Panc1 (cell line): ENCODE measurements around the gene CNNM1. TPM values are rescaled to one million over a fixed set of nuclear protein-coding genes. Genes with fewer than 3 reads are reported as not detected.

Experiments used
- ATAC-seq: fragments of 200-7000 bp; cut with Tn5 transposase; 2 replicates; pipeline ENCODE4 v1.9.1; 2020; ENCODE audit warnings: mild to moderate bottlenecking, moderate library complexity
- BruUV-seq: library from RNA; stranded (reverse); fragments of 400-500 nt; replicated peaks from 2 replicates; lab custom pipeline; 2021; lab: Mats Ljungman, UMichigan
- CTCF ChIA-PET: fragments of 300-600 bp; sonication (Branson Sonifier 250); formaldehyde crosslinking; loops from one replicate; lab custom pipeline; 2022; ENCODE audit warnings: antibody characterized with exemption; lab: Charles Lee
- POLR2A ChIA-PET: fragments of 300-600 bp; sonication (Branson Sonifier 250); formaldehyde crosslinking; loops from one replicate; lab custom pipeline; 2022; ENCODE audit warnings: antibody characterized with exemption; lab: Charles Lee
- DNase-seq: peaks from one replicate; pipeline ENCODE4 v3.0.0-alpha.2; 2010; ENCODE audit warnings: low read depth, low spot score
- H3K27ac ChIP-seq: 2 replicates; pipeline ENCODE4 v1.5.1; 2011; ENCODE audit warnings: mild to moderate bottlenecking, low read length, inconsistent platforms
- H3K27me3 ChIP-seq: fragments of 200-500 bp; sonication (Bioruptor generic); 2 replicates; pipeline ENCODE4 v1.6.0; 2014; ENCODE audit warnings: low read length, inconsistent platforms; ENCODE audit not compliant: control insufficient read depth, insufficient read depth
- H3K36me3 ChIP-seq: fragments of 200-500 bp; sonication (Bioruptor generic); 2 replicates; pipeline ENCODE4 v1.5.1; 2014; ENCODE audit warnings: inconsistent platforms, mild to moderate bottlenecking, low read length, moderate library complexity; ENCODE audit not compliant: control insufficient read depth, insufficient read depth
- H3K4me1 ChIP-seq: 2 replicates; pipeline ENCODE4 v1.5.1; 2011; ENCODE audit warnings: inconsistent platforms, mild to moderate bottlenecking, low read length, moderate library complexity; ENCODE audit not compliant: control insufficient read depth, insufficient read depth
- H3K4me3 ChIP-seq, 2 experiments: 2 replicates each; pipeline ENCODE4 v1.5.1; 2011 to 2012; ENCODE audit warnings: low read depth in 2 of 2, low read length in 2 of 2, mild to moderate bottlenecking in 2 of 2, inconsistent platforms in 1 of 2, moderate library complexity in 1 of 2
- H3K9me3 ChIP-seq: fragments of 200-500 bp; sonication (Bioruptor generic); 2 replicates; pipeline ENCODE4 v1.5.1; 2014; ENCODE audit warnings: low read depth, mild to moderate bottlenecking, inconsistent platforms, low read length, moderate library complexity; ENCODE audit not compliant: control insufficient read depth, insufficient read depth
- CTCF ChIP-seq: fragments of 450-650 bp; IDR thresholded peaks from 2 replicates; pipeline ENCODE4 v1.5.1; 2017; ENCODE audit warnings: mild to moderate bottlenecking
- POLR2AphosphoS5 ChIP-seq: IDR thresholded peaks from 2 replicates; pipeline ENCODE4 v1.6.1; 2012; ENCODE audit warnings: mild to moderate bottlenecking, low read depth, low read length, moderate library complexity
- REST ChIP-seq, 2 experiments: IDR thresholded peaks; 2 replicates each; pipeline ENCODE4 v1.6.1; 2011 to 2012; ENCODE audit warnings: low read depth in 2 of 2, control low read depth in 1 of 2, low read length in 1 of 2, mild to moderate bottlenecking in 1 of 2, moderate library complexity in 1 of 2; ENCODE audit not compliant: insufficient read depth in 1 of 2
- SIN3A ChIP-seq: IDR thresholded peaks from 2 replicates; pipeline ENCODE4 v1.6.1; 2012; ENCODE audit warnings: low read depth, mild to moderate bottlenecking, low read length, moderate library complexity, borderline replicate concordance; ENCODE audit not compliant: insufficient read depth
- TCF7L2 ChIP-seq: IDR thresholded peaks from 2 replicates; pipeline ENCODE4 v1.6.1; 2011; ENCODE audit warnings: mild to moderate bottlenecking, low read depth, low read length, inconsistent platforms
- in situ Hi-C: cut with HindIII; loops from 2 replicates; pipeline ENCODE4 v1.10.0; 2016; ENCODE audit warnings: low sequenced_read_pairs, low pct_unique_long_range_greater_than_20kb
- intact Hi-C: fragments of 100-400 bp; cut with micrococcal nuclease; formaldehyde crosslinking; loops from one replicate; pipeline ENCODE4 v1.10.0; 2022; ENCODE audit not compliant: unreplicated experiment
- total RNA-seq: library from RNA; stranded (reverse); gene quantifications from one replicate; pipeline ENCODE4 v1.2.1, GENCODE V29; 2021; ENCODE audit not compliant: unreplicated experiment

The CNNM1 gene
- total RNA-seq, 1 experiment from 2014 or later: 16.6 TPM

- Histone ChIP-seq H3K27me3 (no peaks in the 10 kb centered on the region), H3K27ac (peak overlapping the region; percentile 49; the same call in 1 of the 2 replicates), H3K4me1 (peaks cover 32% of the 10 kb centered on the region), H3K4me3 (no peak overlapping the region), H3K9me3 (no peaks in the 10 kb centered on the region), H3K36me3 (no peaks in the 10 kb centered on the region)
- no peak for DNase-seq
- intact Hi-C loops (no loop called here), in situ Hi-C loops (no loop called here)
- TF ChIP-seq TCF7L2: no peak
- TF ChIP-seq SIN3A: no peak
- no peak for TF ChIP-seq POLR2AphosphoS5
- TF ChIP-seq REST (IDR thresholded peaks at IDR 0.05; ENCODE audit: insufficient read depth in 1 of 2, low read depth in 2 of 2, low read length in 1 of 2): no peak
- no peak for TF ChIP-seq CTCF
- ATAC-seq: no peak
- POLR2A ChIA-PET: interaction anchor here (0.6 kb wide), 1 partner anchor 118 kb away, joined by 4 read pairs; no protein-coding TSS in a partner anchor
- no TSS peak for BruUV-seq
- CTCF ChIA-PET: no interaction called here
Observed at GRCh38 chr10:99339563-99340047, 10.4 kb downstream of the CNNM1 start.

GRCh38 chr10:99340650-99341049 lies 11.5 kb downstream of the CNNM1 start:
- ATAC-seq (no peak), DNase-seq (no peak)
- Histone ChIP-seq H3K27me3 (no peaks in the 10 kb centered on the region), H3K36me3 (no peaks in the 10 kb centered on the region), H3K9me3 (no peaks in the 10 kb centered on the region), H3K4me3 (no peak overlapping the region), H3K27ac (no peak overlapping the region), H3K4me1 (peaks cover 36% of the 10 kb centered on the region)
- no TSS peak for BruUV-seq
- in situ Hi-C loops (no loop called here), intact Hi-C loops (no loop called here)
- TF ChIP-seq SIN3A: no peak
- no peak for TF ChIP-seq REST (IDR thresholded peaks at IDR 0.05; ENCODE audit: insufficient read depth in 1 of 2, low read depth in 2 of 2, low read length in 1 of 2)
- no peak for TF ChIP-seq CTCF
- no peak for TF ChIP-seq POLR2AphosphoS5
- TF ChIP-seq TCF7L2: no peak
- CTCF ChIA-PET: no interaction called here
- POLR2A ChIA-PET: no interaction called here
